SK-N-SH (cell line): ENCODE measurements around the gene OGFRL1. TPM values are rescaled to one million over a fixed set of nuclear protein-coding genes. Genes with fewer than 3 reads are reported as not detected.

ENCODE experiments used
- CTCF ChIA-PET: fragments of 300-600, 350-600 bp; formaldehyde crosslinking; extraction: SDS; loops from one replicate; lab custom pipeline; 2021; lab: Yijun Ruan, JAX
- POLR2A ChIA-PET: fragments of 350-600 bp; sonication (Branson Sonifier 250); formaldehyde crosslinking; extraction: SDS; loops from one replicate; lab custom pipeline; 2020; ENCODE audit warnings: antibody characterized with exemption, inconsistent platforms; lab: Yijun Ruan, JAX
- DNase-seq: peaks from one replicate; pipeline ENCODE4 v3.0.0; 2012
- H2AFZ ChIP-seq: fragments of 200-600 bp; sonication (generic); 2 replicates; pipeline ENCODE4 v1.8.1; 2016; ENCODE audit warnings: antibody characterized with exemption, mild to moderate bottlenecking, low read depth
- H3F3A ChIP-seq: fragments of 200-600 bp; sonication (generic); replicated peaks from 2 replicates; pipeline ENCODE3; 2016; ENCODE audit warnings: antibody characterized with exemption, mild to moderate bottlenecking; ENCODE audit not compliant: insufficient read depth
- H3K27ac ChIP-seq, 2 experiments: fragments of 200-500 bp in 1 of 2; fragments of 200-600 bp in 1 of 2; sonication (Bioruptor generic) in 1 of 2; sonication (generic), shearing (Covaris generic) in 1 of 2; 2 replicates each; pipeline versions ENCODE4 v1.5.1 to v1.6.1; 2014 to 2016; ENCODE audit warnings: low read depth in 2 of 2, inconsistent platforms in 1 of 2, low read length in 1 of 2, mild to moderate bottlenecking in 1 of 2, mixed read lengths in 1 of 2
- H3K27me3 ChIP-seq: fragments of 200-600 bp; sonication (generic), shearing (Covaris generic); 2 replicates; pipeline ENCODE4 v1.6.1; 2016; ENCODE audit warnings: mixed run types; ENCODE audit not compliant: insufficient read depth
- H3K36me3 ChIP-seq, 2 experiments: fragments of 200-500 bp in 1 of 2; fragments of 200-600 bp in 1 of 2; sonication (Bioruptor generic) in 1 of 2; sonication (generic) in 1 of 2; replicated peaks in 1 of 2; 2 replicates each; pipeline versions ENCODE3 to v1.5.1; 2014 to 2016; ENCODE audit warnings: low read length in 1 of 2, mild to moderate bottlenecking in 1 of 2; ENCODE audit not compliant: insufficient read depth in 2 of 2, control insufficient read depth in 1 of 2
- H3K4me1 ChIP-seq, 2 experiments: fragments of 200-500 bp in 1 of 2; fragments of 200-600 bp in 1 of 2; sonication (Bioruptor generic) in 1 of 2; sonication (generic), shearing (Covaris generic) in 1 of 2; 2 replicates each; pipeline versions ENCODE4 v1.5.1 to v1.6.1; 2014 to 2016; ENCODE audit warnings: low read depth in 1 of 2, low read length in 1 of 2, mixed run types in 1 of 2; ENCODE audit not compliant: insufficient read depth in 2 of 2, control insufficient read depth in 1 of 2
- H3K4me2 ChIP-seq: fragments of 200-600 bp; sonication (generic), shearing (Covaris generic); 2 replicates; pipeline ENCODE4 v1.6.1; 2017; ENCODE audit warnings: mixed run types
- H3K4me3 ChIP-seq, 2 experiments: fragments of 200-500 bp in 1 of 2; fragments of 200-600 bp in 1 of 2; sonication (Bioruptor generic) in 1 of 2; sonication (generic), shearing (Covaris generic) in 1 of 2; 2 replicates each; pipeline versions ENCODE4 v1.5.1 to v1.8.1; 2014 to 2016; ENCODE audit warnings: low read depth in 2 of 2, inconsistent platforms in 1 of 2, low read length in 1 of 2, mild to moderate bottlenecking in 1 of 2, mixed read lengths in 1 of 2, moderate library complexity in 1 of 2
- H3K79me2 ChIP-seq: fragments of 200-600 bp; sonication (generic); 2 replicates; pipeline ENCODE4 v1.8.1; 2017; ENCODE audit warnings: mild to moderate bottlenecking; ENCODE audit not compliant: insufficient read depth
- H3K9ac ChIP-seq: fragments of 200-600 bp; sonication (generic); 2 replicates; pipeline ENCODE4 v1.6.1; 2017; ENCODE audit warnings: mixed run types
- H3K9me2 ChIP-seq: fragments of 200-600 bp; sonication (generic); 2 replicates; pipeline ENCODE4 v1.6.1; 2017; ENCODE audit warnings: mixed run types
- H3K9me3 ChIP-seq: fragments of 200-600 bp; sonication (generic); 2 replicates; pipeline ENCODE4 v1.6.1; 2017; ENCODE audit warnings: mixed run types, mild to moderate bottlenecking, moderate library complexity
- H4K20me1 ChIP-seq: fragments of 200-600 bp; sonication (generic); 2 replicates; pipeline ENCODE4 v1.6.1; 2017; ENCODE audit warnings: mild to moderate bottlenecking, mixed run types; ENCODE audit not compliant: insufficient read depth
- CHD2 ChIP-seq: fragments of 150-350 bp; IDR thresholded peaks from 2 replicates; pipeline ENCODE4 v1.6.1; 2018; ENCODE audit warnings: low read length; ENCODE audit not compliant: partially characterized antibody
- ELF1 ChIP-seq: IDR thresholded peaks from 2 replicates; pipeline ENCODE4 v1.4.0; 2012
- EP300 ChIP-seq, 2 experiments: IDR thresholded peaks; 2 replicates each; pipeline versions ENCODE4 v1.4.0 to v1.6.1; 2012; ENCODE audit warnings: borderline replicate concordance in 1 of 2, low read depth in 1 of 2, low read length in 1 of 2
- FOSL2 ChIP-seq: IDR thresholded peaks from 2 replicates; pipeline ENCODE4 v1.4.0; 2012; ENCODE audit warnings: low read depth, mild to moderate bottlenecking, moderate library complexity, borderline replicate concordance
- FOXJ3 ChIP-seq: sonication (generic); formaldehyde crosslinking; IDR thresholded peaks from 2 replicates; pipeline ENCODE4 v1.5.1; 2020; ENCODE audit warnings: mild to moderate bottlenecking, missing genetic modification reagents
- FOXM1 ChIP-seq: IDR thresholded peaks from 2 replicates; pipeline ENCODE4 v1.4.0; 2012; ENCODE audit warnings: low read depth, mild to moderate bottlenecking
- GABPA ChIP-seq: IDR thresholded peaks from 2 replicates; pipeline ENCODE4 v1.4.0; 2012; ENCODE audit warnings: low read depth, mild to moderate bottlenecking
- GATA2 ChIP-seq: sonication (generic); formaldehyde crosslinking; IDR thresholded peaks from 2 replicates; pipeline ENCODE4 v1.5.0; 2020; ENCODE audit warnings: mild to moderate bottlenecking, missing genetic modification reagents
- JUND ChIP-seq: IDR thresholded peaks from 2 replicates; pipeline ENCODE4 v1.4.0; 2012
- MAX ChIP-seq: IDR thresholded peaks from 2 replicates; pipeline ENCODE4 v1.4.0; 2012; ENCODE audit warnings: low read depth
- MXI1 ChIP-seq: IDR thresholded peaks from 2 replicates; pipeline ENCODE4 v1.6.1; 2012; ENCODE audit warnings: mild to moderate bottlenecking, low read depth, low read length, improper control_type of control experiment
- NFIC ChIP-seq: IDR thresholded peaks from 2 replicates; pipeline ENCODE4 v1.4.0; 2012; ENCODE audit warnings: borderline replicate concordance
- NRF1 ChIP-seq: IDR thresholded peaks from 2 replicates; pipeline ENCODE4 v1.6.1; 2012; ENCODE audit warnings: low read depth, mild to moderate bottlenecking, low read length
- PBX3 ChIP-seq: IDR thresholded peaks from 2 replicates; pipeline ENCODE4; 2012
- POLR2AphosphoS5 ChIP-seq: IDR thresholded peaks from 2 replicates; pipeline ENCODE4 v1.6.1; 2012; ENCODE audit warnings: low read depth, low read length
- RAD21 ChIP-seq: IDR thresholded peaks from 2 replicates; pipeline ENCODE4 v1.6.1; 2012; ENCODE audit warnings: mild to moderate bottlenecking, low read length
- RCOR1 ChIP-seq: fragments of 150-350 bp; IDR thresholded peaks from 2 replicates; pipeline ENCODE4 v1.6.1; 2017; ENCODE audit warnings: antibody characterized with exemption, low read length
- RXRA ChIP-seq: IDR thresholded peaks from 2 replicates; pipeline ENCODE4 v1.4.0; 2012; ENCODE audit warnings: low read depth, mild to moderate bottlenecking, borderline replicate concordance
- SMC3 ChIP-seq: IDR thresholded peaks from 2 replicates; pipeline ENCODE4 v1.6.1; 2012; ENCODE audit warnings: low read depth, low read length, improper control_type of control experiment
- TCF12 ChIP-seq: IDR thresholded peaks from 2 replicates; pipeline ENCODE4 v1.4.0; 2012
- TEAD4 ChIP-seq: IDR thresholded peaks from 2 replicates; pipeline ENCODE4 v1.4.0; 2012; ENCODE audit warnings: mild to moderate bottlenecking, borderline replicate concordance; ENCODE audit not compliant: insufficient read depth
- USF1 ChIP-seq: IDR thresholded peaks from 2 replicates; pipeline ENCODE4 v1.4.0; 2012; ENCODE audit warnings: low read depth, borderline replicate concordance
- USF2 ChIP-seq: fragments of 150-350 bp; IDR thresholded peaks from 2 replicates; pipeline ENCODE4 v1.6.1; 2017; ENCODE audit warnings: antibody characterized with exemption, low read length, low read depth, borderline replicate concordance
- YY1 ChIP-seq: IDR thresholded peaks from 2 replicates; pipeline ENCODE4 v1.4.0; 2012; ENCODE audit warnings: low read depth, mild to moderate bottlenecking
- WGBS: methylation state at CpG from one replicate; pipeline ENCODE4 v1.1.6; 2017; ENCODE audit warnings: low lambda C conversion rate; 5-methylcytosine and 5-hydroxymethylcytosine counted together
- polyA plus RNA-seq, 3 experiments: library from polyadenylated mRNA; depleted of rRNA; stranded (reverse); fragments of >200 nt; gene quantifications; 2 replicates each; pipeline ENCODE4 v1.2.3, GENCODE V29; 2012
- TF ChIP-seq, protein P1 (sequence below): fragments of 150-350 bp; IDR thresholded peaks from 2 replicates; pipeline ENCODE4 v1.6.1; 2016; ENCODE audit warnings: mild to moderate bottlenecking, low read depth, low read length

OGFRL1 gene
- polyA plus RNA-seq, 1 of the 3 experiments (the other 2 are of a cell fraction) = 2.4 TPM

- Histone ChIP-seq H3K9me3 (no peaks in the 10 kb centered on the region), H3K4me3 (no peak overlapping the region), H3K4me1 (peaks cover 0 to 5% of the 10 kb centered on the region in 2 experiments; a peak in 2 of 4 replicates), H3K9me2 (no peaks in the 10 kb centered on the region), H3K27ac (peak overlapping the region in 1 of 2 experiments; percentile 53; a peak in 2 of 4 replicates), H3K9ac (no peak overlapping the region), H3K4me2 (no peak overlapping the region), H4K20me1 (no peaks in the 10 kb centered on the region), H2AFZ (no peak overlapping the region), H3K27me3 (no peaks in the 10 kb centered on the region), H3K36me3 (no peaks in the 10 kb centered on the region), H3K79me2 (no peaks in the 10 kb centered on the region), H3F3A (no peaks in the 10 kb centered on the region)
- POLR2A ChIA-PET = no interaction called here
- 45% methylated on average over 2 of the region's 2 CpGs for WGBS
- CTCF ChIA-PET = interaction anchor here (1.0 kb wide), 1 partner anchor 69 kb away, joined by 4 read pairs; no protein-coding TSS in a partner anchor
- TF ChIP-seq FOXM1 = no peak
- TF ChIP-seq JUND = no peak
- TF ChIP-seq GATA2 (CRISPR knock-in tag) = peak; percentile 88
- TF ChIP-seq MXI1 = peak; percentile 75
- TF ChIP-seq NFIC = no peak
- no peak; the same call in none of the 2 replicates for TF ChIP-seq TCF12
- TF ChIP-seq RXRA = no peak
- TF ChIP-seq, protein P1, sequence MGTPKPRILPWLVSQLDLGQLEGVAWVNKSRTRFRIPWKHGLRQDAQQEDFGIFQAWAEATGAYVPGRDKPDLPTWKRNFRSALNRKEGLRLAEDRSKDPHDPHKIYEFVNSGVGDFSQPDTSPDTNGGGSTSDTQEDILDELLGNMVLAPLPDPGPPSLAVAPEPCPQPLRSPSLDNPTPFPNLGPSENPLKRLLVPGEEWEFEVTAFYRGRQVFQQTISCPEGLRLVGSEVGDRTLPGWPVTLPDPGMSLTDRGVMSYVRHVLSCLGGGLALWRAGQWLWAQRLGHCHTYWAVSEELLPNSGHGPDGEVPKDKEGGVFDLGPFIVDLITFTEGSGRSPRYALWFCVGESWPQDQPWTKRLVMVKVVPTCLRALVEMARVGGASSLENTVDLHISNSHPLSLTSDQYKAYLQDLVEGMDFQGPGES = no peak
- TF ChIP-seq PBX3 = no peak
- TF ChIP-seq NRF1 = no peak
- no peak for TF ChIP-seq SMC3
- TF ChIP-seq FOXJ3 (CRISPR knock-in tag) = peak; percentile 90
- TF ChIP-seq POLR2AphosphoS5 = no peak
- peak; percentile 11; the same call in 1 of the 2 replicates for TF ChIP-seq RAD21
- no peak for TF ChIP-seq TEAD4
- no peak for TF ChIP-seq YY1
- peak; percentile 71; the same call in 1 of the 2 replicates for TF ChIP-seq RCOR1
- TF ChIP-seq MAX = no peak
- TF ChIP-seq FOSL2 = no peak
- TF ChIP-seq ELF1 = no peak
- TF ChIP-seq CHD2 = peak; percentile 67
- no peak for TF ChIP-seq GABPA
- TF ChIP-seq EP300 (IDR thresholded peaks at IDR 0.05; ENCODE audit: borderline replicate concordance in 1 of 2, low read depth in 1 of 2, low read length in 1 of 2) = peak in 1 of 2 experiments; percentile 87; a peak in 2 of 4 replicates
- TF ChIP-seq USF1 = no peak
- TF ChIP-seq USF2 = no peak
- peak; percentile 62 for DNase-seq
These were observed 28.6 kb upstream of the OGFRL1 start for GRCh38 chr6:71259888-71260604.
